HepG2 (cell line): Measurements from ENCODE around the gene CIITA. TPM values are rescaled to one million over a fixed set of nuclear protein-coding genes. Genes with fewer than 3 reads are reported as not detected.

Source experiments
- FOSL2 ChIP-seq: sonication (generic); formaldehyde crosslinking; IDR thresholded peaks from 2 replicates; pipeline ENCODE4 v1.4.0; 2020; ENCODE audit warnings: missing genetic modification reagents
- MAZ ChIP-seq, 2 experiments: sonication (generic) in 1 of 2; formaldehyde crosslinking in 1 of 2; IDR thresholded peaks; 2 replicates each; pipeline versions ENCODE4 v1.5.0 to v1.6.1; 2012 to 2020; ENCODE audit warnings: low read depth in 2 of 2, mild to moderate bottlenecking in 2 of 2, borderline replicate concordance in 1 of 2, improper control_type of control experiment in 1 of 2, low read length in 1 of 2, missing genetic modification reagents in 1 of 2, moderate library complexity in 1 of 2
- MTF1 ChIP-seq: sonication (generic); formaldehyde crosslinking; IDR thresholded peaks from 2 replicates; pipeline ENCODE4 v1.5.0; 2020; ENCODE audit warnings: missing genetic modification reagents
- NFE2 ChIP-seq: sonication (generic); formaldehyde crosslinking; IDR thresholded peaks from 2 replicates; pipeline ENCODE4 v1.4.0; 2020; ENCODE audit warnings: missing genetic modification reagents
- PITX1 ChIP-seq: sonication (generic); formaldehyde crosslinking; IDR thresholded peaks from 2 replicates; pipeline ENCODE4 v1.5.1; 2020; ENCODE audit warnings: mild to moderate bottlenecking, missing genetic modification reagents
- RAD51 ChIP-seq: fragments of 450-650 bp; IDR thresholded peaks from 2 replicates; pipeline ENCODE4 v1.6.1; 2016; ENCODE audit warnings: borderline replicate concordance
- SIN3A ChIP-seq: IDR thresholded peaks from 2 replicates; pipeline ENCODE4 v1.6.1; 2011; ENCODE audit warnings: low read depth, mild to moderate bottlenecking, control low read depth, low read length, borderline replicate concordance
- SP4 ChIP-seq: sonication (generic); formaldehyde crosslinking; IDR thresholded peaks from 2 replicates; pipeline ENCODE4 v1.8.1; 2023; ENCODE audit warnings: mild to moderate bottlenecking, missing genetic modification reagents
- SRSF1 ChIP-seq: fragments of 200-400 bp; formaldehyde crosslinking; optimal IDR thresholded peaks from 2 replicates; pipeline ENCODE3; 2017; ENCODE audit warnings: mild to moderate bottlenecking, low read depth, low read length, moderate library complexity
- TBL1XR1 ChIP-seq: fragments of 150-350 bp; IDR thresholded peaks from 2 replicates; pipeline ENCODE4 v1.6.1; 2014; ENCODE audit warnings: borderline replicate concordance, low read length; ENCODE audit not compliant: partially characterized antibody
- XBP1 ChIP-seq: sonication (generic); formaldehyde crosslinking; IDR thresholded peaks from 2 replicates; pipeline ENCODE4 v1.5.0; 2020; ENCODE audit warnings: missing genetic modification reagents
- ZNF331 ChIP-seq: sonication (generic); formaldehyde crosslinking; IDR thresholded peaks from 2 replicates; pipeline ENCODE4 v1.4.0; 2020; ENCODE audit warnings: missing genetic modification reagents
- ZNF563 ChIP-seq: sonication (generic); formaldehyde crosslinking; IDR thresholded peaks from 2 replicates; pipeline ENCODE4 v1.8.0; 2022; ENCODE audit warnings: mild to moderate bottlenecking, moderate library complexity, missing genetic modification reagents
- ZNF605 ChIP-seq: sonication (generic); formaldehyde crosslinking; IDR thresholded peaks from 2 replicates; pipeline ENCODE4 v1.8.0; 2022; ENCODE audit warnings: mild to moderate bottlenecking, missing genetic modification reagents
- ZNF816 ChIP-seq: sonication (generic); formaldehyde crosslinking; IDR thresholded peaks from 2 replicates; pipeline ENCODE4 v1.8.0; 2022; ENCODE audit warnings: missing genetic modification reagents, mild to moderate bottlenecking, borderline replicate concordance
- polyA plus RNA-seq, 8 experiments: library from polyadenylated mRNA; depleted of rRNA in 3 of 8; stranded (reverse) in 7 of 8; unstranded in 1 of 8; fragments of >200 nt; fragmentation: Illumina TruSeq in 4 of 8; extraction: Trizol in 4 of 8; gene quantifications; 2 replicates each; pipeline versions ENCODE4 v1.2.1 to v1.2.3, GENCODE V29; 2011 to 2016; ENCODE audit warnings: low read depth in 4 of 8, missing spikeins in 1 of 8, mixed read lengths in 1 of 8; ENCODE audit not compliant: insufficient read depth in 1 of 8
- total RNA-seq, 5 experiments: library from RNA; depleted of rRNA; stranded (reverse); fragments of >200 nt; fragmentation: Illumina TruSeq; extraction: Trizol; gene quantifications; 2 replicates each; pipeline ENCODE4 v1.2.3, GENCODE V29; 2016; ENCODE audit warnings: low read depth in 1 of 5
- TF ChIP-seq, protein P1 (sequence below): sonication (generic); formaldehyde crosslinking; IDR thresholded peaks from 2 replicates; pipeline ENCODE4 v1.4.0; 2020; ENCODE audit warnings: missing genetic modification reagents, borderline replicate concordance
- TF ChIP-seq, protein P2 (sequence below): sonication (generic); formaldehyde crosslinking; IDR thresholded peaks from 2 replicates; pipeline ENCODE4; 2020; ENCODE audit warnings: missing genetic modification reagents, mild to moderate bottlenecking, borderline replicate concordance
- TF ChIP-seq, protein P3 (sequence below): sonication (generic); formaldehyde crosslinking; IDR thresholded peaks from 2 replicates; pipeline ENCODE4 v1.4.0; 2020; ENCODE audit warnings: low read depth, mild to moderate bottlenecking, missing genetic modification reagents
- TF ChIP-seq, protein P4 (sequence below): sonication (generic); formaldehyde crosslinking; IDR thresholded peaks from 2 replicates; pipeline ENCODE4 v1.4.0; 2020; ENCODE audit warnings: missing genetic modification reagents, mild to moderate bottlenecking, borderline replicate concordance

Gene CIITA
- total and polyA plus RNA-seq, 2 of the 13 experiments (the other 11 are each of a cell fraction or from before 2014, with no cell fraction given): 0.08 to 0.09 TPM

DNA sequence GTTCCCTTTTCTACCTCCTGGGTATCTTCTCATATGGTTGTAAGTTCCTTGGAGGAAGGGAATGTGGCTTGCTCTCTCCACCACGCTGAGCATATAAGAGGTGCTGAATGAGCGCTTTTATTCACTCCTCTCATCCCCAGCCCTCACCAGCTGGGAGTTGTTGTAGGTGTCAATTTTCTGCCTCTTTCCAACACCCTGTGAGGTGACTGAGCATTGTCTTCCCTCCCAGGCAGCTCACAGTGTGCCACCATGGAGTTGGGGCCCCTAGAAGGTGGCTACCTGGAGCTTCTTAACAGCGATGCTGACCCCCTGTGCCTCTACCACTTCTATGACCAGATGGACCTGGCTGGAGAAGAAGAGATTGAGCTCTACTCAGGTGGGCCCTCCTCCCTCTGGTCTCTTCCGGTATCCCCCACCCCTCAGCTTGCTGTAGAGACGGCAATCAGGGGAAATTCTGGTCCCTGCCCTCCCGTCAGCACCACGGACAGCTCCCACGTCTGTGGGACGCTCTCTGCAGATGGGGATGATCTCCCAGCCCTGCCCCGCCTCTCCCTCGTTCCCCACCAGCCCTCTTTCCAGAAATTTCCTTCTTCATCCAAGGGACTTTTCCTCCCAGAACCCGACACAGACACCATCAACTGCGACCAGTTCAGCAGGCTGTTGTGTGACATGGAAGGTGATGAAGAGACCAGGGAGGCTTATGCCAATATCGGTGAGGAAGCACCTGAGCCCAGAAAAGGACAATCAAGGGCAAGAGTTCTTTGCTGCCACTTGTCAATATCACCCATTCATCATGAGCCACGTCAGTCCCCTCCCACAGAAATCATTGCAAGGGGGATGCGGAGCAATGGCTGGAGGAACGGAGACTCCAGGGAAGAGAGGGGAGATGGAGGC is 18.3 kb downstream of the CIITA start (continued):
- TF ChIP-seq, protein P1, sequence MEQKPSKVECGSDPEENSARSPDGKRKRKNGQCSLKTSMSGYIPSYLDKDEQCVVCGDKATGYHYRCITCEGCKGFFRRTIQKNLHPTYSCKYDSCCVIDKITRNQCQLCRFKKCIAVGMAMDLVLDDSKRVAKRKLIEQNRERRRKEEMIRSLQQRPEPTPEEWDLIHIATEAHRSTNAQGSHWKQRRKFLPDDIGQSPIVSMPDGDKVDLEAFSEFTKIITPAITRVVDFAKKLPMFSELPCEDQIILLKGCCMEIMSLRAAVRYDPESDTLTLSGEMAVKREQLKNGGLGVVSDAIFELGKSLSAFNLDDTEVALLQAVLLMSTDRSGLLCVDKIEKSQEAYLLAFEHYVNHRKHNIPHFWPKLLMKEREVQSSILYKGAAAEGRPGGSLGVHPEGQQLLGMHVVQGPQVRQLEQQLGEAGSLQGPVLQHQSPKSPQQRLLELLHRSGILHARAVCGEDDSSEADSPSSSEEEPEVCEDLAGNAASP: peak; percentile 83
- TF ChIP-seq, protein P2, sequence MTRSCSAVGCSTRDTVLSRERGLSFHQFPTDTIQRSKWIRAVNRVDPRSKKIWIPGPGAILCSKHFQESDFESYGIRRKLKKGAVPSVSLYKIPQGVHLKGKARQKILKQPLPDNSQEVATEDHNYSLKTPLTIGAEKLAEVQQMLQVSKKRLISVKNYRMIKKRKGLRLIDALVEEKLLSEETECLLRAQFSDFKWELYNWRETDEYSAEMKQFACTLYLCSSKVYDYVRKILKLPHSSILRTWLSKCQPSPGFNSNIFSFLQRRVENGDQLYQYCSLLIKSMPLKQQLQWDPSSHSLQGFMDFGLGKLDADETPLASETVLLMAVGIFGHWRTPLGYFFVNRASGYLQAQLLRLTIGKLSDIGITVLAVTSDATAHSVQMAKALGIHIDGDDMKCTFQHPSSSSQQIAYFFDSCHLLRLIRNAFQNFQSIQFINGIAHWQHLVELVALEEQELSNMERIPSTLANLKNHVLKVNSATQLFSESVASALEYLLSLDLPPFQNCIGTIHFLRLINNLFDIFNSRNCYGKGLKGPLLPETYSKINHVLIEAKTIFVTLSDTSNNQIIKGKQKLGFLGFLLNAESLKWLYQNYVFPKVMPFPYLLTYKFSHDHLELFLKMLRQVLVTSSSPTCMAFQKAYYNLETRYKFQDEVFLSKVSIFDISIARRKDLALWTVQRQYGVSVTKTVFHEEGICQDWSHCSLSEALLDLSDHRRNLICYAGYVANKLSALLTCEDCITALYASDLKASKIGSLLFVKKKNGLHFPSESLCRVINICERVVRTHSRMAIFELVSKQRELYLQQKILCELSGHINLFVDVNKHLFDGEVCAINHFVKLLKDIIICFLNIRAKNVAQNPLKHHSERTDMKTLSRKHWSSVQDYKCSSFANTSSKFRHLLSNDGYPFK (CRISPR knock-in tag): peak; percentile 60; the same call in 1 of the 2 replicates
- TF ChIP-seq ZNF563 (CRISPR knock-in tag) (peak; percentile 92; the same call in 1 of the 2 replicates), SIN3A (no peak), SP4 (peak; percentile 55; the same call in 1 of the 2 replicates), MTF1 (peak; percentile 77; the same call in 1 of the 2 replicates), ZNF331 (peak; percentile 94), ZNF816 (CRISPR knock-in tag) (no peak), PITX1 (CRISPR knock-in tag) (no peak; the same call in 1 of the 2 replicates), MAZ (IDR thresholded peaks at IDR 0.05; ENCODE audit: borderline replicate concordance, low read depth, low read length) (no peak), MAZ (CRISPR knock-in tag; IDR thresholded peaks at IDR 0.05; ENCODE audit: low read depth) (peak; percentile 83), SRSF1 (no peak), RAD51 (no peak), XBP1 (CRISPR knock-in tag) (peak; percentile 94), FOSL2 (peak; percentile 59), NFE2 (0 out of 2 replicates have a peak, but pooled peaks have one; percentile 17), ZNF605 (CRISPR knock-in tag) (peak; percentile 92; the same call in 1 of the 2 replicates), TBL1XR1 (no peak)
- TF ChIP-seq, protein P3, sequence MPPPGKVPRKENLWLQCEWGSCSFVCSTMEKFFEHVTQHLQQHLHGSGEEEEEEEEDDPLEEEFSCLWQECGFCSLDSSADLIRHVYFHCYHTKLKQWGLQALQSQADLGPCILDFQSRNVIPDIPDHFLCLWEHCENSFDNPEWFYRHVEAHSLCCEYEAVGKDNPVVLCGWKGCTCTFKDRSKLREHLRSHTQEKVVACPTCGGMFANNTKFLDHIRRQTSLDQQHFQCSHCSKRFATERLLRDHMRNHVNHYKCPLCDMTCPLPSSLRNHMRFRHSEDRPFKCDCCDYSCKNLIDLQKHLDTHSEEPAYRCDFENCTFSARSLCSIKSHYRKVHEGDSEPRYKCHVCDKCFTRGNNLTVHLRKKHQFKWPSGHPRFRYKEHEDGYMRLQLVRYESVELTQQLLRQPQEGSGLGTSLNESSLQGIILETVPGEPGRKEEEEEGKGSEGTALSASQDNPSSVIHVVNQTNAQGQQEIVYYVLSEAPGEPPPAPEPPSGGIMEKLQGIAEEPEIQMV (CRISPR knock-in tag): peak; percentile 89; the same call in 1 of the 2 replicates
- TF ChIP-seq, protein P4, sequence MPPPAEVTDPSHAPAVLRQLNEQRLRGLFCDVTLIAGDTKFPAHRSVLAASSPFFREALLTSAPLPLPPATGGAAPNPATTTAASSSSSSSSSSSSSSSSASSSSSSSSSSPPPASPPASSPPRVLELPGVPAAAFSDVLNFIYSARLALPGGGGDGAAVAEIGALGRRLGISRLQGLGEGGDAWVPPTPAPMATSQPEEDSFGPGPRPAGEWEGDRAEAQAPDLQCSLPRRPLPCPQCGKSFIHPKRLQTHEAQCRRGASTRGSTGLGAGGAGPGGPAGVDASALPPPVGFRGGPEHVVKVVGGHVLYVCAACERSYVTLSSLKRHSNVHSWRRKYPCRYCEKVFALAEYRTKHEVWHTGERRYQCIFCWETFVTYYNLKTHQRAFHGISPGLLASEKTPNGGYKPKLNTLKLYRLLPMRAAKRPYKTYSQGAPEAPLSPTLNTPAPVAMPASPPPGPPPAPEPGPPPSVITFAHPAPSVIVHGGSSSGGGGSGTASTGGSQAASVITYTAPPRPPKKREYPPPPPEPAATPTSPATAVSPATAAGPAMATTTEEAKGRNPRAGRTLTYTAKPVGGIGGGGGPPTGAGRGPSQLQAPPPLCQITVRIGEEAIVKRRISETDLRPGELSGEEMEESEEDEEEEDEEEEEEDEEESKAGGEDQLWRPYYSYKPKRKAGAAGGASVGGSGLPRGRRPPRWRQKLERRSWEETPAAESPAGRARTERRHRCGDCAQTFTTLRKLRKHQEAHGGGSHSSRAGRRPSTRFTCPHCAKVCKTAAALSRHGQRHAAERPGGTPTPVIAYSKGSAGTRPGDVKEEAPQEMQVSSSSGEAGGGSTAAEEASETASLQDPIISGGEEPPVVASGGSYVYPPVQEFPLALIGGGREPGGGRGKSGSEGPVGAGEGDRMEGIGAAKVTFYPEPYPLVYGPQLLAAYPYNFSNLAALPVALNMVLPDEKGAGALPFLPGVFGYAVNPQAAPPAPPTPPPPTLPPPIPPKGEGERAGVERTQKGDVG (CRISPR knock-in tag): peak; percentile 91; the same call in 1 of the 2 replicates
